OCI-LY1 (cell line): ENCODE results near the gene BORCS6.

Experiments
- CTCF ChIP-seq: fragments of 200-600 bp; sonication (generic), shearing (Covaris generic); IDR thresholded peaks from 2 replicates; pipeline ENCODE4 v1.5.1; 2017; ENCODE audit warnings: mild to moderate bottlenecking, antibody characterized with exemption, low read length, moderate library complexity, mixed read lengths
- EZH2 ChIP-seq: fragments of 200-600 bp; sonication (generic), shearing (Covaris generic); IDR thresholded peaks from 2 replicates; pipeline ENCODE4 v1.8.0; 2017; ENCODE audit warnings: borderline replicate concordance, mixed run types, mild to moderate bottlenecking, antibody characterized with exemption, low read length, moderate library complexity, mixed read lengths

- TF ChIP-seq CTCF (no peak), EZH2 (no peak)
These were observed 36.7 kb upstream of the BORCS6 start for GRCh38 chr17:8226536-8227237.
